Sigmoid colon (tissue), 7 donors: ENCODE data around the gene ITK. TPM values are rescaled to one million over a fixed set of nuclear protein-coding genes. Genes with fewer than 3 reads are reported as not detected.
"Not testable (repeated sequence)": the region's sequence is repeated elsewhere in the genome, so short reads cannot be mapped to it uniquely, and the experiment has no call there.

Source experiments
- DNase-seq: peaks from one replicate; pipeline ENCODE4 v3.0.0-alpha.2; 2019
- H3K27ac ChIP-seq, 4 donors: fragments of 200-600 bp; sonication (generic); one replicate each; pipeline ENCODE4 v1.5.1; 2016 to 2019; ENCODE audit warnings: mild to moderate bottlenecking in 1 of 4
- H3K27me3 ChIP-seq, 3 donors: fragments of 200-600 bp; sonication (generic); one replicate each; pipeline ENCODE4 v1.5.1; 2019; ENCODE audit warnings: mild to moderate bottlenecking in 1 of 3
- H3K36me3 ChIP-seq, 4 donors: fragments of 200-600 bp; sonication (generic); one replicate each; pipeline ENCODE4 v1.5.1; 2016 to 2019
- H3K4me1 ChIP-seq, 4 donors: fragments of 200-600 bp; sonication (generic); one replicate each; pipeline ENCODE4 v1.5.1; 2017 to 2019
- H3K4me3 ChIP-seq, 4 donors: fragments of 200-600 bp; sonication (generic); one replicate each; pipeline ENCODE4 v1.5.1; 2017 to 2019; ENCODE audit warnings: mild to moderate bottlenecking in 2 of 4, moderate library complexity in 1 of 4
- H3K9me3 ChIP-seq, 4 donors: fragments of 200-600 bp in 3 of 4; sonication (generic) in 3 of 4; one replicate each; pipeline versions ENCODE4 v1.5.1 to v1.6.1; 2013 to 2019
- EP300 ChIP-seq, 4 donors: sonication (generic); formaldehyde crosslinking; IDR thresholded peaks; one replicate each; pipeline ENCODE4 v1.6.1; 2017; ENCODE audit warnings: antibody characterized with exemption in 4 of 4
- POLR2A ChIP-seq, 2 donors: fragments of 450-650 bp; IDR thresholded peaks; one replicate each; pipeline ENCODE4 v1.6.1; 2016; ENCODE audit warnings: antibody characterized with exemption in 2 of 2, mild to moderate bottlenecking in 2 of 2, moderate library complexity in 2 of 2
- POLR2AphosphoS5 ChIP-seq, 4 donors: sonication (generic); formaldehyde crosslinking; IDR thresholded peaks; one replicate each; pipeline ENCODE4 v1.6.1; 2017; ENCODE audit warnings: antibody characterized with exemption in 4 of 4
- WGBS, 2 donors: extraction: QIAGEN DNeasy Blood & Tissue Kit; methylation state at CpG; one replicate each; pipeline ENCODE4 v1.1.7; 2013; 5-methylcytosine and 5-hydroxymethylcytosine counted together
- intact Hi-C: fragments of 100-400 bp; cut with DNase I; formaldehyde crosslinking; loops from one replicate; pipeline ENCODE4 v1.15.1; 2023
- polyA plus RNA-seq, 3 donors: library from polyadenylated mRNA; stranded (reverse); fragments of 200-250 nt; gene quantifications; one replicate each; pipeline ENCODE4 v1.2.3, GENCODE V29; 2013
- total RNA-seq, 4 donors: library from RNA; depleted of rRNA; stranded (reverse); fragments of >200 nt; gene quantifications; one replicate each; pipeline ENCODE4 v1.1.0, GENCODE V29; 2016
- TF ChIP-seq, protein P1 (sequence below), 4 experiments: fragments of 450-650 bp in 3 of 4; fragments of 200-600 bp in 1 of 4; IDR thresholded peaks; one replicate each; pipeline ENCODE4 v1.5.1; 2016 to 2019; ENCODE audit warnings: antibody characterized with exemption in 4 of 4, mild to moderate bottlenecking in 3 of 4, moderate library complexity in 2 of 4
- donor health status: healthy with polysubstance abuse.
- donor health status: Bipolar disorder and iron deficiency.
- donor health status: healthy.

The ITK gene
- total and polyA plus RNA-seq, 7 donors: 0.60 to 15.1 (median 1.5) TPM

DNA sequence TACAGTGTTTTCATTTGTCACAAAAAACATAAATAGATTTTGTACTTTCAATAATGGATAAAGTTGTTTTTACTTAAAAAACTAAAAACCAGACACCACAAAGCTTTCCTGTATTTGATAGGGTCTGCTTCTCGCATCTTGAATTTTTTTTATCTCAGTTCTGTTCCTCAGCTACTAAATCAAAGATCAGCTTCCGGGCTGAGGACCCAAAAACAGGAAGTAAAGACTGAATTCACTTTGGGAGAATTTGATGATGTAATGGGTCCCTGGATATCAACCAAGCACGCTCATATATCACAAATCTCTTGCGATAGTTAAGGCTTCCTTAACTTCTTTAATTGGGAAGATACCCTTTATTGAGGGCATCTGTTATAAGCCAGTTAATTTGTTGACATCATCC is 24.1 kb downstream of the ITK start:
- H3K4me1 ChIP-seq: no peaks in the 10 kb centered on the region
- intact Hi-C loops: no loop called here
- no peak for DNase-seq
- no peaks in the 10 kb centered on the region for H3K9me3 ChIP-seq
- no peaks in the 10 kb centered on the region for H3K36me3 ChIP-seq
- TF ChIP-seq, protein P1, sequence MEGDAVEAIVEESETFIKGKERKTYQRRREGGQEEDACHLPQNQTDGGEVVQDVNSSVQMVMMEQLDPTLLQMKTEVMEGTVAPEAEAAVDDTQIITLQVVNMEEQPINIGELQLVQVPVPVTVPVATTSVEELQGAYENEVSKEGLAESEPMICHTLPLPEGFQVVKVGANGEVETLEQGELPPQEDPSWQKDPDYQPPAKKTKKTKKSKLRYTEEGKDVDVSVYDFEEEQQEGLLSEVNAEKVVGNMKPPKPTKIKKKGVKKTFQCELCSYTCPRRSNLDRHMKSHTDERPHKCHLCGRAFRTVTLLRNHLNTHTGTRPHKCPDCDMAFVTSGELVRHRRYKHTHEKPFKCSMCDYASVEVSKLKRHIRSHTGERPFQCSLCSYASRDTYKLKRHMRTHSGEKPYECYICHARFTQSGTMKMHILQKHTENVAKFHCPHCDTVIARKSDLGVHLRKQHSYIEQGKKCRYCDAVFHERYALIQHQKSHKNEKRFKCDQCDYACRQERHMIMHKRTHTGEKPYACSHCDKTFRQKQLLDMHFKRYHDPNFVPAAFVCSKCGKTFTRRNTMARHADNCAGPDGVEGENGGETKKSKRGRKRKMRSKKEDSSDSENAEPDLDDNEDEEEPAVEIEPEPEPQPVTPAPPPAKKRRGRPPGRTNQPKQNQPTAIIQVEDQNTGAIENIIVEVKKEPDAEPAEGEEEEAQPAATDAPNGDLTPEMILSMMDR (IDR thresholded peaks at IDR 0.05): no peak
- no peak for TF ChIP-seq EP300 (IDR thresholded peaks at IDR 0.05)
- TF ChIP-seq POLR2A (IDR thresholded peaks at IDR 0.05): no peak
- TF ChIP-seq POLR2AphosphoS5 (IDR thresholded peaks at IDR 0.05): no peak
- WGBS, 2 donors: 47 to 81% methylated on average over 4 of the region's 4 CpGs
- no peak overlapping the region for H3K4me3 ChIP-seq
- H3K27ac ChIP-seq: no peak overlapping the region
- no peaks in the 10 kb centered on the region for H3K27me3 ChIP-seq

DNA sequence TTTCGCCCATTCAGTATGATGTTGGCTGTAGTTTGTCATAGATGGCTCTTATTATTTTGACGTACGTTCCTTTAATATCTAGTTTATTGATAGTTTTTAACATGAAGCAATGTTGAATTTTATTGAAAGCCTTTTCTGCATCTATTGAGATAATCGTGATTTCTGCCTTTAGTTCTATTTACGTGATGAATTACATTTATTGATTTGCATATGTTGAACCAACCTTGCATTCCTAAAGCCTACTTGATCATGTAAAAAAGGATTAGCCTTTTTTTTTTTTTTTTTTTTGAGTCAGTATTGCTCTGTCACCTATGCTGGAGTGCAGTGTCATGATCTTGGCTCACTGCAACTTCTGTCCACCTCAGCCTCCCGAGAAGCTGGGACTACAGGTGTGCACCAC is 25.1 kb downstream of the ITK start:
- Histone ChIP-seq H3K27ac (no peak overlapping the region), H3K9me3 (no peaks in the 10 kb centered on the region), H3K4me1 (no peaks in the 10 kb centered on the region), H3K36me3 (no peaks in the 10 kb centered on the region), H3K27me3 (no peaks in the 10 kb centered on the region), H3K4me3 (no peak overlapping the region)
- WGBS, 2 donors: 79 to 86% methylated on average over 6 of the region's 6 CpGs
- intact Hi-C loops: no loop called here
- no peak for DNase-seq
- no peak for TF ChIP-seq EP300 (IDR thresholded peaks at IDR 0.05)
- TF ChIP-seq POLR2A (IDR thresholded peaks at IDR 0.05): no peak
- TF ChIP-seq, protein P1 (IDR thresholded peaks at IDR 0.05): no peak
- TF ChIP-seq POLR2AphosphoS5 (IDR thresholded peaks at IDR 0.05): no peak

DNA sequence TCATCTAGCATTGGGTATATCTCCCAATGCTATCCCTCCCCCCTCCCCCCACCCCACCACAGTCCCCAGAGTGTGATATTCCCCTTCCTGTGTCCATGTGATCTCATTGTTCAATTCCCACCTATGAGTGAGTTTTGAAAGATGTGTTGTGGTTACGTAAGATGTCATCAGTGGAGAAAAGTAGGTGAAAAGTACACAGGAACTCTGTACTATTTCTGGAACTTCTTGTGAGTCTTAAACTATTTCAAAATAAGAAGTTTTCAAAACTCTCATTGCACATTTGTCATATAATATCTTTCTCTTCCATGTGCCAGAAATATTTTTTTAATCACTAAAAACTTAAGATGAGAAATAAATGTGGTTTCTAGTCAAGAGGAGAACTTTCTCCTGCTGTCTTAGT is 30.0 kb downstream of the ITK start:
- H3K4me1 ChIP-seq, H3K4me3 ChIP-seq, H3K9me3 ChIP-seq, H3K27ac ChIP-seq, H3K36me3 ChIP-seq, DNase-seq, intact Hi-C loops, H3K27me3 ChIP-seq: not testable (repeated sequence)
- 63 to 82% methylated on average over 1 of the region's 1 CpG for WGBS, 2 donors

DNA sequence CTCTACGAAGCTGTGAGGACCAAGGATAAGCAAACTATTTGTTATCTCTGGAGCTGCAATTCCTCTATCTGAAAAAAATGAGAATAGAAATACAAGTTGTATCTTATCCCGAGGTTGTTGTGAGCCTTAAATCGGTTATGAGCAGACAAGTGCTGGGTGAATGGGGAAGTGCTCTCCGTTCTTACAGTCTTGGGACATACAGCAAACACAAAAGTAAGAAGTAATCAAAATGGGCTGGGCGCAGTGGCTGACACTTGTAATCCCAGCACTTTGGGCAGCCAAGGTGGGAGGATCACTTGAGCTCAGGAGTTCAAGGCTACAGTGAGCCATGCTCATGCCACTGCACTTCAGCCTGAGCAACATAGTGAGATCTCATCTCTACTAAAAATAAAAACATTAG is 31.7 kb downstream of the ITK start:
- no peaks in the 10 kb centered on the region for H3K27me3 ChIP-seq
- H3K27ac ChIP-seq: no peak overlapping the region
- DNase-seq: no peak
- H3K4me1 ChIP-seq: no peaks in the 10 kb centered on the region
- H3K4me3 ChIP-seq: no peak overlapping the region
- no peaks in the 10 kb centered on the region for H3K9me3 ChIP-seq
- TF ChIP-seq, protein P1 (IDR thresholded peaks at IDR 0.05): no peak
- no peak for TF ChIP-seq POLR2AphosphoS5 (IDR thresholded peaks at IDR 0.05)
- no peak for TF ChIP-seq EP300 (IDR thresholded peaks at IDR 0.05)
- TF ChIP-seq POLR2A (IDR thresholded peaks at IDR 0.05): no peak
- no peaks in the 10 kb centered on the region for H3K36me3 ChIP-seq
- intact Hi-C loops: no loop called here
- 87 to 90% methylated on average over 5 of the region's 5 CpGs for WGBS, 2 donors

DNA sequence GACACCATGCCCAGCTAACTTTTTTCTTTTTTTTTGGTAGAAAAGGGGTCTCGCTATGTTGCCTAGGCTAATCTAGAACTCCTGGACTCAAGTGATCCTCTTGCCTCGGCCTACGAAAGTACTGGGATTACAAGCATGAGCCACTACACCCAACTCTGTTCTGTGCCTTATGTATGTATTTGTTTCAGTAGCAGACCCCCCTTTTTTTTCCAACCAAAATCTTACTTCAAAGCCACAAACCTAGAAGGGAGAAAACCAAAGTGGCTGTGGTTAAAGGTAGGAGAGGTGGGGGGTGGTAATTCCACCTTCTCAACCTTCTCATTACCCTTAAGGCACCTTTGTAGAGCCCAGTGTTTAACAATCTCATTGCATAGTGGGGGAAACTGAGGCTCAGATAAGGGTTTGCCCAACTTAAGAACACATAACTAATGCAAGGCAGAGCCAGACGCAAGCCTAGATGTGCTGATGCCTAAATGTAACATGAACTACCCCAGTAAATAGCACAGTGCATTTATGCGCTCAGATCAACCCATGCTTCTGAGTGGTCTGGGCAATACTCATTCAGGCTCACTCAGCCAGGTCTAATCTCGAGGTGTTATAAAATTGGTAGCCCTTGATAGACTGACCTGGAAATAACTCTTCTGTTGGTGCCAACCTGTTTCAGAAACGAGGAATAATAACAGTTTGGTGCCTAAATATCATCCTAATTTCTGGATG is 33.0 kb downstream of the ITK start:
- no peaks in the 10 kb centered on the region for H3K27me3 ChIP-seq
- no peak overlapping the region for H3K4me3 ChIP-seq
- 85 to 90% methylated on average over 7 of the region's 7 CpGs for WGBS, 2 donors
- H3K27ac ChIP-seq: no peak overlapping the region
- no peaks in the 10 kb centered on the region for H3K4me1 ChIP-seq
- no peak for TF ChIP-seq POLR2A (IDR thresholded peaks at IDR 0.05)
- no peak for TF ChIP-seq EP300 (IDR thresholded peaks at IDR 0.05)
- TF ChIP-seq POLR2AphosphoS5 (IDR thresholded peaks at IDR 0.05): no peak
- TF ChIP-seq, protein P1 (IDR thresholded peaks at IDR 0.05): no peak
- no peaks in the 10 kb centered on the region for H3K9me3 ChIP-seq
- intact Hi-C loops: no loop called here
- no peak for DNase-seq
- H3K36me3 ChIP-seq: no peaks in the 10 kb centered on the region
